HL-60 (cell line): ENCODE data around the gene RBM33.

Experiments
- CTCF ChIP-seq: IDR thresholded peaks from one replicate; pipeline ENCODE4 v1.5.1; 2011; ENCODE audit warnings: low read length, control low read depth, inconsistent platforms; ENCODE audit not compliant: insufficient read depth
- GABPA ChIP-seq: IDR thresholded peaks from 2 replicates; pipeline ENCODE4 v1.6.1; 2012; ENCODE audit warnings: low read depth
- POLR2AphosphoS5 ChIP-seq: IDR thresholded peaks from 2 replicates; pipeline ENCODE4 v1.6.1; 2012; ENCODE audit warnings: low read depth

DNA sequence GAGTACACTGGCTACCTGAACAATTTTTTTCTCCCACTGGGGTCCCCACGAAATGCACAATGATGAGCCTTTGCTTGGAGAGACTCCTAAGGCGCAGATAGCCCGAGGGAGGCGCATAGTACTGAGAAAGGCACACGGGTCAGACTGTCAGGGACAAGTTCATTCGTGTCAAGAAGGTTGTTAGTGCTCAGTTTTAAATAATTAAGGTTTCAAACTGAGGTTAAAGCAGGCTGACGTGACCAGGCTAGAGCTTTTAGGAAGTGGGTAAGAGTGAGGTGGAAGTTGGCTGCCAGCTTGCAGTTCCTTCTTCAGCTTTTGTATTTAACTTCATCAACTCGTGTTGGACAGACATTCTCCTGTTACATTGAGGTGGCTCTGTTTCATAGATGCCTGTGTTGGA lies 31.6 kb downstream of the RBM33 start:
- TF ChIP-seq GABPA (no peak), POLR2AphosphoS5 (no peak), CTCF (no peak)
